Stimulated activated CD4-positive, alpha-beta T cell treated with anti-CD3 and anti-CD28 coated beads, Interleukin-1b, Interleukin-23, amount 100 ng/mL, for 4 hours (primary cell): ENCODE data around the gene SCOC.
"Not testable (repeated sequence)": the region's sequence is repeated elsewhere in the genome, so short reads cannot be mapped to it uniquely, and the experiment has no call there.

Experiments used
- DNase-seq, 2 donors: peaks; one replicate each; pipeline ENCODE4 v3.0.0-alpha.2; 2020; ENCODE audit warnings: low read depth in 2 of 2

SCOC gene

GRCh38 chr4:140361099-140361498 lies 12.3 kb upstream of the SCOC start:
- DNase-seq, result no peak

GRCh38 chr4:140363051-140363450 lies 10.4 kb upstream of the SCOC start:
- no peak for DNase-seq

- no peak for DNase-seq
Measured at GRCh38 chr4:140363558-140363957, 9.9 kb upstream of the SCOC start.

- DNase-seq, result no peak
Measured at GRCh38 chr4:140367738-140368137, 5.7 kb upstream of the SCOC start.

- DNase-seq, result no peak
Measured at GRCh38 chr4:140368686-140369085, 4.8 kb upstream of the SCOC start.

- peak in 1 of 2 donors; percentile 5 for DNase-seq
Measured at GRCh38 chr4:140372751-140373327, 607 bp upstream of the SCOC start.

- DNase-seq, result no peak
Measured at GRCh38 chr4:140374130-140374477, 658 bp downstream of the SCOC start.

GRCh38 chr4:140382732-140383131 lies 9.3 kb downstream of the SCOC start:
- DNase-seq, result no peak

- DNase-seq, result no peak
Measured at GRCh38 chr4:140388015-140388414, 14.6 kb downstream of the SCOC start.

- DNase-seq, result no peak
Measured at GRCh38 chr4:140395668-140396067, 22.2 kb downstream of the SCOC start.

- DNase-seq, result no peak
Measured at GRCh38 chr4:140400111-140400510, 26.7 kb downstream of the SCOC start.

- no peak for DNase-seq
Measured at GRCh38 chr4:140406292-140406691, 32.8 kb downstream of the SCOC start.

- DNase-seq, result no peak
Measured at GRCh38 chr4:140408974-140409373, 35.5 kb downstream of the SCOC start.

- DNase-seq, result not testable (repeated sequence)
Measured at GRCh38 chr4:140413130-140413969, 39.9 kb downstream of the SCOC start.

- no peak for DNase-seq
Measured at GRCh38 chr4:140423106-140423505, 49.7 kb downstream of the SCOC start.

GRCh38 chr4:140426610-140427105 lies 53.2 kb downstream of the SCOC start:
- DNase-seq, result no peak

- peak; percentile 11 to 46 for DNase-seq
Measured at GRCh38 chr4:140427106-140427918, 53.9 kb downstream of the SCOC start, which contains the start of gene CLGN. TSS of gene CLGN (minus strand) at chr4:140427648. CDS start at chr4:140413078, 14,570 bp downstream.

- DNase-seq, result no peak
Measured at GRCh38 chr4:140427919-140428471, 54.5 kb downstream of the SCOC start.
